Measurements from ENCODE around the gene CAMTA1. TPM values are rescaled to one million over a fixed set of nuclear protein-coding genes. Genes with fewer than 3 reads are reported as not detected.

The CAMTA1 gene
- total RNA-seq, 2 experiments from 2014 or later: 43.9 to 73.3 TPM

DNA sequence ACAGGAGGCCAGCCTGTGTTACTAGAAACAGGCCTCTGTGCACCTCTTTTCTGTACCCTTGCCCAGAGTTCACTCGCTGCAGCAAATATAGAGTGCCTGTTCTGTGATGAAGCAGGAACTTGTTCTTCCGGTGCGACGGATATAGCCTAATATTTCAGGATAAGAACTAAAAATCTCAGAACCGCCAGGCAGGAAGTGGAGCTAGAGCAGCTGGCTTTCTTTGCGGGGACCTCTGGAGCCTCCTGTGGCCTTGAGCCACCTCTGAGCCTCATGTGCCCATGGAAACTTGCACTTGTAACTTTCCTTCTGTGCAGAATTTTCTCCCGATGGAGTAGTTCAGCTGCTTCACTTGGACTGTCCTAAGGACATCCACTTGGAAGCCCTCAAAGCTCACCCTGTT is 941.4 kb downstream of the CAMTA1 start:
- H2AFZ ChIP-seq (ENCODE audit: low read length): no peak overlapping the region

DNA sequence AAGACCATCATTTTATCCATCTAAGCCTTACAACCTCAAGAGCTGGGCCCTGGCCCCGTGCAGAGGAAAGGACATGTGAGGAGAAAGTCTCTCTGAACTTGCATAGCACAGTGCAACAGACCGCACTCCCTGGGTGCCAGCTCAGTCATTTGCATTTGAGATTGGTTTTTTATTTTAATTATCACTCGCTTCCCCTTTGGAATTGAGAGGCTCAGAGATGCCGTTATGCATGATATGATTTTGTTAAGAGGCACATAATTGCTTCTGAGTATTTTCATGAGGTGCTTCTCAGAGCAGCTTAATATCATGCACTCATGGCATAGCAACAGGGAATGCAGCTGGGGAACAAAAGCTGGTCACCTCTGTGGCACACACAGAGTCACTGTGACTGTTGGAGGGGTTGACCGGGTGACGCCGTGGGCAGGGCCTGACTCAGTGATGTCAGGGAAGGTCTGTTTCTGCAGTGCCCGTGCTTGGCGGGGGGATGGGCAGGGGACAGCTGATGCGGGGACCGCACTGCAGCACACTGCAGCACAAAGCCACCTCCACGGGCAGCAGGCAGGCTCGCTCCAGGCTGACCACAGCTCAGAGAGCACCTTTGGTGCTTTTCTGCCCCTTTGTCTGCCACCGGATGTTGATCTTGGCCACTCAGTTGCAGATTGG is 942.7 kb downstream of the CAMTA1 start:
- Histone ChIP-seq H4K20me1 (ENCODE audit: insufficient read depth, low read length) (no peaks in the 10 kb centered on the region), H3K4me1 (ENCODE audit: insufficient read depth, low read length, poor library complexity, severe bottlenecking) (no peaks in the 10 kb centered on the region), H3K4me3 (ENCODE audit: low read depth, low read length, poor library complexity, severe bottlenecking) (no peak overlapping the region), H3K27ac (ENCODE audit: low read depth, low read length, poor library complexity, severe bottlenecking) (no peak overlapping the region), H3K9me2 (ENCODE audit: insufficient read depth, low read length) (no peaks in the 10 kb centered on the region), H3K9me3 (ENCODE audit: low read length) (no peaks in the 10 kb centered on the region), H2AFZ (ENCODE audit: low read length) (no peak overlapping the region), H3K36me3 (ENCODE audit: insufficient read depth, low read length) (no peaks in the 10 kb centered on the region), H3K79me2 (ENCODE audit: insufficient read depth, low read depth, low read length) (no peaks in the 10 kb centered on the region), H3K4me2 (ENCODE audit: low read length) (no peak overlapping the region)
- no peak for TF ChIP-seq EZH2phosphoT487 (IDR thresholded peaks at IDR 0.05; ENCODE audit: borderline replicate concordance, low read depth, low read length)
- TF ChIP-seq, protein P1, sequence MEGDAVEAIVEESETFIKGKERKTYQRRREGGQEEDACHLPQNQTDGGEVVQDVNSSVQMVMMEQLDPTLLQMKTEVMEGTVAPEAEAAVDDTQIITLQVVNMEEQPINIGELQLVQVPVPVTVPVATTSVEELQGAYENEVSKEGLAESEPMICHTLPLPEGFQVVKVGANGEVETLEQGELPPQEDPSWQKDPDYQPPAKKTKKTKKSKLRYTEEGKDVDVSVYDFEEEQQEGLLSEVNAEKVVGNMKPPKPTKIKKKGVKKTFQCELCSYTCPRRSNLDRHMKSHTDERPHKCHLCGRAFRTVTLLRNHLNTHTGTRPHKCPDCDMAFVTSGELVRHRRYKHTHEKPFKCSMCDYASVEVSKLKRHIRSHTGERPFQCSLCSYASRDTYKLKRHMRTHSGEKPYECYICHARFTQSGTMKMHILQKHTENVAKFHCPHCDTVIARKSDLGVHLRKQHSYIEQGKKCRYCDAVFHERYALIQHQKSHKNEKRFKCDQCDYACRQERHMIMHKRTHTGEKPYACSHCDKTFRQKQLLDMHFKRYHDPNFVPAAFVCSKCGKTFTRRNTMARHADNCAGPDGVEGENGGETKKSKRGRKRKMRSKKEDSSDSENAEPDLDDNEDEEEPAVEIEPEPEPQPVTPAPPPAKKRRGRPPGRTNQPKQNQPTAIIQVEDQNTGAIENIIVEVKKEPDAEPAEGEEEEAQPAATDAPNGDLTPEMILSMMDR (conservative IDR thresholded peaks at IDR 0.05; ENCODE audit: low read length): no peak
- BruUV-seq (replicated peaks): no TSS peak
- CTCF ChIA-PET (ENCODE audit: unreplicated experiment): no interaction called here
- POLR2A ChIA-PET: no interaction called here
- intact Hi-C loops (cut with micrococcal nuclease; ENCODE audit: unreplicated experiment): no loop called here
- no peak for DNase-seq (ENCODE audit: low spot score)

More for the DNA sequence above, 941.4 kb downstream of the CAMTA1 start:
- intact Hi-C loops (cut with micrococcal nuclease; ENCODE audit: unreplicated experiment): no loop called here
- no peak for TF ChIP-seq EZH2phosphoT487 (IDR thresholded peaks at IDR 0.05; ENCODE audit: borderline replicate concordance, low read depth, low read length)
- TF ChIP-seq, protein P1 (conservative IDR thresholded peaks at IDR 0.05; ENCODE audit: low read length): no peak
- ChIA-PET CTCF (ENCODE audit: unreplicated experiment) (interaction anchor here (0.5 kb wide), 1 partner anchor 16 kb away, joined by 3 read pairs; no protein-coding TSS in a partner anchor), POLR2A (interaction anchor here (0.7 kb wide), 1 partner anchor 57 kb away, joined by 5 read pairs; no protein-coding TSS in a partner anchor)
- no peak for DNase-seq (ENCODE audit: low spot score)
- Histone ChIP-seq H3K27ac (ENCODE audit: low read depth, low read length, poor library complexity, severe bottlenecking) (no peak overlapping the region), H3K4me3 (ENCODE audit: low read depth, low read length, poor library complexity, severe bottlenecking) (no peak overlapping the region), H3K9me3 (ENCODE audit: low read length) (no peaks in the 10 kb centered on the region), H3K4me1 (ENCODE audit: insufficient read depth, low read length, poor library complexity, severe bottlenecking) (no peaks in the 10 kb centered on the region), H3K9me2 (ENCODE audit: insufficient read depth, low read length) (no peaks in the 10 kb centered on the region), H3K36me3 (ENCODE audit: insufficient read depth, low read length) (no peaks in the 10 kb centered on the region), H3K79me2 (ENCODE audit: insufficient read depth, low read depth, low read length) (no peaks in the 10 kb centered on the region), H4K20me1 (ENCODE audit: insufficient read depth, low read length) (no peaks in the 10 kb centered on the region), H3K4me2 (ENCODE audit: low read length) (no peak overlapping the region)
- no TSS peak for BruUV-seq (replicated peaks)

DNA sequence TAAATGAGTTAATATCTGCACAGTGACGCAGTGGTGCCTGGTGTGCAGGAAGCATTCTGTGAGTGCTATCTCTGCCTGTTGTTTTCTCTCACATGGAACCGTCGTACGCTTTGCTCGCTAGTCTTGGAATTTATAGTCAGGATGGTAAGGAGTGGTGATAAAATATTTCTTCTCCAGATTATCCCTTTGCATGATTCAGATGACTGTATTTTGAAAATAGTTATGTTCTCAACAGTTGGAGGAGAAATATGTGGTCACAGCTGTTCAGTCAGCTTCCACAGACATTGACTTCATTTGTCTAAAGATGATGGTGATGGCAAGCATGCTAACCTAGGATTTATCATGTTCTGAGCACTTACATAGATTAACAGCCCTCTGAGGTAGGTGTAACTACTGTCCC is 944.5 kb downstream of the CAMTA1 start:
- no peaks in the 10 kb centered on the region for H3K4me1 ChIP-seq (ENCODE audit: insufficient read depth, low read length, poor library complexity, severe bottlenecking)
- H3K79me2 ChIP-seq (ENCODE audit: insufficient read depth, low read depth, low read length): no peaks in the 10 kb centered on the region
- CTCF ChIA-PET (ENCODE audit: unreplicated experiment): no interaction called here
- H3K36me3 ChIP-seq (ENCODE audit: insufficient read depth, low read length): no peaks in the 10 kb centered on the region
- no peaks in the 10 kb centered on the region for H3K9me2 ChIP-seq (ENCODE audit: insufficient read depth, low read length)
- POLR2A ChIA-PET: no interaction called here
- H3K4me2 ChIP-seq (ENCODE audit: low read length): no peak overlapping the region
- no TSS peak for BruUV-seq (replicated peaks)
- H4K20me1 ChIP-seq (ENCODE audit: insufficient read depth, low read length): no peaks in the 10 kb centered on the region
- H3K27ac ChIP-seq (ENCODE audit: low read depth, low read length, poor library complexity, severe bottlenecking): no peak overlapping the region
- intact Hi-C loops (cut with micrococcal nuclease; ENCODE audit: unreplicated experiment): no loop called here
- H2AFZ ChIP-seq (ENCODE audit: low read length): no peak overlapping the region
- no peaks in the 10 kb centered on the region for H3K9me3 ChIP-seq (ENCODE audit: low read length)
- DNase-seq (ENCODE audit: low spot score): no peak
- TF ChIP-seq, protein P1 (conservative IDR thresholded peaks at IDR 0.05; ENCODE audit: low read length): no peak
- TF ChIP-seq EZH2phosphoT487 (IDR thresholded peaks at IDR 0.05; ENCODE audit: borderline replicate concordance, low read depth, low read length): no peak
- H3K4me3 ChIP-seq (ENCODE audit: low read depth, low read length, poor library complexity, severe bottlenecking): no peak overlapping the region
